Measurements from ENCODE around the gene N4BP2L2.

The N4BP2L2 gene

GRCh38 chr13:32525766-32526165 lies 12.8 kb downstream of the N4BP2L2 start:
- DNase-seq: no peak
- H3K27me3 ChIP-seq (replicated peaks): no peaks in the 10 kb centered on the region
- H3K36me3 ChIP-seq (replicated peaks): peaks cover 11% of the 10 kb centered on the region
- in situ Hi-C loops (cut with HindIII; ENCODE audit: low pct_ligation_motif_present, low sequenced_read_pairs): no loop called here
- no peak overlapping the region for H3K27ac ChIP-seq
- TF ChIP-seq CTCF (IDR thresholded peaks at IDR 0.05; ENCODE audit: low read depth, low read length, missing control alignments): no peak
- H3K4me3 ChIP-seq (ENCODE audit: low read depth, low read length): no peak overlapping the region

GRCh38 chr13:32515246-32515645 lies 23.3 kb downstream of the N4BP2L2 start:
- no peak for TF ChIP-seq CTCF (IDR thresholded peaks at IDR 0.05; ENCODE audit: low read depth, low read length, missing control alignments)
- H3K4me3 ChIP-seq (ENCODE audit: low read depth, low read length): no peak overlapping the region
- in situ Hi-C loops (cut with HindIII; ENCODE audit: low pct_ligation_motif_present, low sequenced_read_pairs): no loop called here
- H3K27me3 ChIP-seq (replicated peaks): no peaks in the 10 kb centered on the region
- no peak overlapping the region for H3K27ac ChIP-seq
- DNase-seq: no peak
- H3K36me3 ChIP-seq (replicated peaks): peaks cover 16% of the 10 kb centered on the region

- TF ChIP-seq CTCF (IDR thresholded peaks at IDR 0.05; ENCODE audit: low read depth, low read length, missing control alignments): no peak
- in situ Hi-C loops (cut with HindIII; ENCODE audit: low pct_ligation_motif_present, low sequenced_read_pairs): no loop called here
- Histone ChIP-seq H3K4me3 (ENCODE audit: low read depth, low read length) (no peak overlapping the region), H3K27ac (no peak overlapping the region), H3K36me3 (replicated peaks) (peaks cover 2% of the 10 kb centered on the region), H3K27me3 (replicated peaks) (no peaks in the 10 kb centered on the region)
- DNase-seq: no peak
Observed at GRCh38 chr13:32511482-32511881, 27.1 kb downstream of the N4BP2L2 start.

- H3K36me3 ChIP-seq (replicated peaks): no peaks in the 10 kb centered on the region
- in situ Hi-C loops (cut with HindIII; ENCODE audit: low pct_ligation_motif_present, low sequenced_read_pairs): no loop called here
- no peaks in the 10 kb centered on the region for H3K27me3 ChIP-seq (replicated peaks)
- TF ChIP-seq CTCF (IDR thresholded peaks at IDR 0.05; ENCODE audit: low read depth, low read length, missing control alignments): no peak
- no peak overlapping the region for H3K4me3 ChIP-seq (ENCODE audit: low read depth, low read length)
- no peak for DNase-seq
- H3K27ac ChIP-seq: no peak overlapping the region
Observed at GRCh38 chr13:32504876-32505275, 33.7 kb downstream of the N4BP2L2 start.

- no peak for DNase-seq
- Histone ChIP-seq H3K27ac (no peak overlapping the region), H3K36me3 (replicated peaks) (no peaks in the 10 kb centered on the region), H3K4me3 (ENCODE audit: low read depth, low read length) (no peak overlapping the region), H3K27me3 (replicated peaks) (no peaks in the 10 kb centered on the region)
- no peak for TF ChIP-seq CTCF (IDR thresholded peaks at IDR 0.05; ENCODE audit: low read depth, low read length, missing control alignments)
- in situ Hi-C loops (cut with HindIII; ENCODE audit: low pct_ligation_motif_present, low sequenced_read_pairs): no loop called here
Observed at GRCh38 chr13:32504263-32504662, 34.3 kb downstream of the N4BP2L2 start.

GRCh38 chr13:32503727-32504126 lies 34.9 kb downstream of the N4BP2L2 start:
- Histone ChIP-seq H3K4me3 (ENCODE audit: low read depth, low read length) (no peak overlapping the region), H3K27ac (no peak overlapping the region), H3K27me3 (replicated peaks) (no peaks in the 10 kb centered on the region), H3K36me3 (replicated peaks) (no peaks in the 10 kb centered on the region)
- DNase-seq: no peak
- in situ Hi-C loops (cut with HindIII; ENCODE audit: low pct_ligation_motif_present, low sequenced_read_pairs): no loop called here
- no peak for TF ChIP-seq CTCF (IDR thresholded peaks at IDR 0.05; ENCODE audit: low read depth, low read length, missing control alignments)

All from brain microvascular endothelial cell (primary cell).